ENCODE data around the gene MN1. TPM values are rescaled to one million over a fixed set of nuclear protein-coding genes. Genes with fewer than 3 reads are reported as not detected.

The MN1 gene
- total RNA-seq, 1 donor from 2014 or later: 0.23 TPM

DNA sequence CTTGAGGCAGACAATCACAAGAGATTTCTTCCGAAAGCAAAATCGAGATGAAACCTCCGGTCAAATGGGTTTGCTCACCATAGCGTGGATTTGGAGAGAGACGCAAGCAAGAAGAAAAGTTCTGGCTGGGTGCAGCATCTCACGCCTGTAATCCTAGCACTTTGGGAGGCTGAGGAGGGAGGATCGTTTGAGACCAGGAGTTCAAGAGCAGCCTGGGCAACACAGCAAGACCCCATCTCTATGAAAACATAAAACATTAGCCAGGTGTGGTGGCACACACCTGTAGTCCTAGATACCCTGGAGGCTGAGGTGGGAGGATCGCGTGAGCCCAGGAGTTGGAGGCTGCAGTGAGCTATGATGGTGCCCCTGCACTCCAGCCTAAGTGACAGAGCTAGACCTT lies 24.4 kb downstream of the MN1 start:
- Mint-ChIP-seq H3K4me3 (no peak overlapping the region), H3K27me3 (peaks cover 7% of the 10 kb centered on the region), H3K9me3 (no peaks in the 10 kb centered on the region), H3K27ac (no peak overlapping the region), H3K36me3 (ENCODE audit: low read depth) (no peaks in the 10 kb centered on the region), H3K4me1 (no peaks in the 10 kb centered on the region)
- intact Hi-C loops (cut with micrococcal nuclease): no loop called here
- no peak for DNase-seq

DNA sequence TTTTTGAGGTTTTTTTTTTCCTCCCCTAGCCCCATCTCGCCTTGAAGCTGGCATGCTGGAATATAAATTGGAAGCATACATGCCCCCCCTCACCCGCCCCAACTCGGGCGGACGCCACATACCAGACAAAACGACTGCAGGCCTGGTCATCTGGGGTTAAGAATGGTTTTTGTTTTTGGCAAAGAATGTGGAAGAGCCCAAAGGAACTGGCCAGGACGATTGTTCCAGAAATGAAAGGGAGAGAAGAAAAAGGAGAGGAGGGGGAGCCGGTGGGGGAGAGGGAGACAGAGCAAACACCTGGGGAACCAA lies 25.0 kb downstream of the MN1 start:
- H3K27ac Mint-ChIP-seq: no peak overlapping the region
- no peaks in the 10 kb centered on the region for H3K9me3 Mint-ChIP-seq
- no peaks in the 10 kb centered on the region for H3K36me3 Mint-ChIP-seq (ENCODE audit: low read depth)
- DNase-seq: no peak
- H3K4me1 Mint-ChIP-seq: no peaks in the 10 kb centered on the region
- H3K4me3 Mint-ChIP-seq: no peak overlapping the region
- intact Hi-C loops (cut with micrococcal nuclease): no loop called here
- peaks cover 7% of the 10 kb centered on the region for H3K27me3 Mint-ChIP-seq

DNA sequence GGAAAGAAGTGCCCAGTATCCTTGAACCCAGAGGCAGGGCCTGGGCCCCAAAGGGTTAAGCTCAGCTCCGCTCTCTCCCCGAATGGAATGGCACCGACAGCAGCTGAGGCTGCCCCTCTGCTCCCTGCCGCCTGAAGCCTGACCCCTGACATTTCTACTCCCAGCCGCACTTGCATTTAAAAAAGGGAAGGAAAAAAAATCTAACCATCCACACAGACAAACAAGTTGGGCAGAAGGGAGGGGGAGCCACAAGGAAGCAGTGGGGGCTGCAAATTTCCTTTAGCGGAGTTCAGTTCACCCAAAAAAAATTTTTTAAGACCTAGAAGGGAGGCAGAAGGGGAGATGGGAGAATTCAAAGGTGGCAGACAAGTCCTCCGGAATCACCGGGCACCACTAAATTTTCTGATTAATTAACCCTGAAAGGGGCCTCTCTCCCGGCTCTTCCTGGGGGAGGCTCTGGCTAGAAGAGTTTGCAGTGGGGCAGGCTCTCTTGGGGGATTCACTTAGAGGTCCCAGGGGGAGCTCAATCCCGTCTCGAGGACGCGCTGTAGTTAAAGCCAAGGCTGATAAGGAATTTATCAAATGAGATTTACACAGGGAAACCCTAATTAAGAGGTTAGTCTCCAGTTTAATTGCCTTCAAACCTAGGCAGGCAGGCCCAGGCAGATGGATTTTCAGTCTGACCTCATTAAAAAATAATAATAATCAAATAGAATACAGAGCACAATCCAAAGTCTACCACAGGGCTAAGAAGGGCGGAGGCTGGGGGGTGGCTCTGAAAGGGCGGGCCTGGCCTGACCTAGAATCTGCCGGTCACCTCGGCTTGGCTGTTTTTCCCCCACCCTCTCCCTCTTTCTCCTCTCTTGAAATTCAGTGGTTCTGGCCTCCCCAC lies 25.6 kb downstream of the MN1 start:
- Mint-ChIP-seq H3K4me3 (no peak overlapping the region), H3K36me3 (ENCODE audit: low read depth) (no peaks in the 10 kb centered on the region), H3K9me3 (no peaks in the 10 kb centered on the region), H3K27ac (no peak overlapping the region), H3K27me3 (peaks cover 7% of the 10 kb centered on the region), H3K4me1 (no peaks in the 10 kb centered on the region)
- DNase-seq: no peak
- intact Hi-C loops (cut with micrococcal nuclease): no loop called here

- Mint-ChIP-seq H3K27me3 (peaks cover 7% of the 10 kb centered on the region), H3K4me3 (no peak overlapping the region)
These were observed 26.4 kb downstream of the MN1 start for GRCh38 chr22:27775087-27775698.

GRCh38 chr22:27774200-27774599 lies 27.4 kb downstream of the MN1 start:
- Mint-ChIP-seq H3K27ac (no peak overlapping the region), H3K4me3 (no peak overlapping the region), H3K9me3 (no peaks in the 10 kb centered on the region), H3K27me3 (peaks cover 7% of the 10 kb centered on the region), H3K36me3 (ENCODE audit: low read depth) (no peaks in the 10 kb centered on the region), H3K4me1 (no peaks in the 10 kb centered on the region)
- intact Hi-C loops (cut with micrococcal nuclease): no loop called here
- DNase-seq: no peak

More at GRCh38 chr22:27775087-27775698, 26.4 kb downstream of the MN1 start:
- no peaks in the 10 kb centered on the region for H3K36me3 Mint-ChIP-seq (ENCODE audit: low read depth)
- no peaks in the 10 kb centered on the region for H3K4me1 Mint-ChIP-seq
- no peak for DNase-seq
- H3K9me3 Mint-ChIP-seq: no peaks in the 10 kb centered on the region
- no peak overlapping the region for H3K27ac Mint-ChIP-seq
- intact Hi-C loops (cut with micrococcal nuclease): no loop called here

GRCh38 chr22:27772984-27773498 lies 28.5 kb downstream of the MN1 start:
- no peak overlapping the region for H3K27ac Mint-ChIP-seq

DNA sequence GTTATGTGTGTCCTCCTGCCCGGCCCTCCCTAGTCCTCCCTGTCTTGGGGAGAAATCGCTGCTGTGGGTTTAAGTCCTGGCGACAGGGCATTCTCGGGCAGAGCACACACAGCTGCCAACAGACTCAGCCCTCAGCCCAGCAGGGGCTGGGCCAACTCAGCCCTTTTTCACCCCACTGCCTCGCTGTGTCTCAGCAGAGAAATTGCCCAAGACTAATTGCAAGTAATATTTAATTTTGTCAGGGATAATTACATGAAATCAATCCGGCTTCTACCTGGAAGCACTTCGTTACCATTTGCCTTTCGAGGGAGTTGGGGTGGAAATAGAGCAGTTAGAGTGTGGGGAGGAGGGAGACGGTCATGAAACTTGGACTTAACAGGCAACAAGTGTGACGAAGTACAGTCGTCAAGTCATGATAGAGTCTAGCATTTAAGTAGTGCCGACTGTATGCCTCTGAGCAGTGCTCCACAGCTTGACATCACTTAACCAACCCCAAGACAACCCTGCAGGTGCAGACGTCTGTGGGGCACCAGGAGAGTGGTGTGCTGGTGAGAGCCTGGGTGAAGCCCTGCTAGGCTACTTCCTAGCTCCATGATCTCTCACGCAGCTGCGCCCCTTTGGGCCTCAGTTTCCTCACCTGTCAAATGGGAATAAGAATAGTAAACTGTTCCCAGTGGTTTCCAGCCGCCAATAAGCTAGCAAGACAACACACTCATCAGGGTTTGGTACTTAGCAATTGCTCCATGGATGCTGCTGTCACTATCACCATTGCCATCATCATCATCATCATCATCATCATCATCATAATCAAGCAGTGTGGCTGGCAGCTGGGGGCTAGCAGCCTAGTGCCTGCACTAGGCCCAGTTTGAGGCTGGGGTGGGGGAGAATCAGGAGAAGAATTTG lies 29.2 kb downstream of the MN1 start:
- DNase-seq: no peak
- H3K4me3 Mint-ChIP-seq: no peak overlapping the region
- H3K9me3 Mint-ChIP-seq: no peaks in the 10 kb centered on the region
- no peaks in the 10 kb centered on the region for H3K4me1 Mint-ChIP-seq
- H3K36me3 Mint-ChIP-seq (ENCODE audit: low read depth): no peaks in the 10 kb centered on the region
- no peak overlapping the region for H3K27ac Mint-ChIP-seq
- H3K27me3 Mint-ChIP-seq: peaks cover 11% of the 10 kb centered on the region
- intact Hi-C loops (cut with micrococcal nuclease): no loop called here

More at GRCh38 chr22:27772984-27773498, 28.5 kb downstream of the MN1 start:
- no peaks in the 10 kb centered on the region for H3K36me3 Mint-ChIP-seq (ENCODE audit: low read depth)
- DNase-seq: no peak
- no peaks in the 10 kb centered on the region for H3K4me1 Mint-ChIP-seq
- H3K9me3 Mint-ChIP-seq: no peaks in the 10 kb centered on the region
- H3K4me3 Mint-ChIP-seq: no peak overlapping the region
- intact Hi-C loops (cut with micrococcal nuclease): no loop called here
- H3K27me3 Mint-ChIP-seq: peaks cover 7% of the 10 kb centered on the region

- H3K27ac Mint-ChIP-seq: no peak overlapping the region
- H3K4me3 Mint-ChIP-seq: no peak overlapping the region
- H3K36me3 Mint-ChIP-seq (ENCODE audit: low read depth): no peaks in the 10 kb centered on the region
- H3K9me3 Mint-ChIP-seq: no peaks in the 10 kb centered on the region
- no peaks in the 10 kb centered on the region for H3K4me1 Mint-ChIP-seq
- DNase-seq: no peak
- H3K27me3 Mint-ChIP-seq: peaks cover 10% of the 10 kb centered on the region
- intact Hi-C loops (cut with micrococcal nuclease): no loop called here
These were observed 29.9 kb downstream of the MN1 start for GRCh38 chr22:27771637-27772036.

DNA sequence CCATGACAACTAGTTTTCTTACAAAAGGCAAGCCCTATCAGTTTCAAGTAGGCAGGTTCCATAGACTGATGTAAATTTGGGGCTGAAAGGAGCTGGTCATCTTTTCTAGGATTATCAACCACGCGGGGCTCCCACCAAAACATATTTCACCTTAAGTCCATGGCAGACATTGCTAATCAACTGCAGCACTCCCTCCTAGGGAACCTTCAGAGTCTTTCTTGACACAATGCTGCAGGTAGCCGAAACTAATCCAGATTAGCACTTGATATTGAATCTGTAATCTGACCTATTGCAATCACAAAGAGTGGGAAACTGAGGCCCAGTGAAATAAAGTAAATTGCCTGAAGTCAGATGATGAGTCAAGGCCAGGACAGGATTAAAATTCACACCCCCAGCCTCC lies 32.5 kb downstream of the MN1 start:
- H3K4me1 Mint-ChIP-seq: no peaks in the 10 kb centered on the region
- H3K9me3 Mint-ChIP-seq: no peaks in the 10 kb centered on the region
- no peak overlapping the region for H3K4me3 Mint-ChIP-seq
- H3K36me3 Mint-ChIP-seq (ENCODE audit: low read depth): no peaks in the 10 kb centered on the region
- H3K27ac Mint-ChIP-seq: no peak overlapping the region
- peaks cover 4% of the 10 kb centered on the region for H3K27me3 Mint-ChIP-seq
- DNase-seq: no peak
- intact Hi-C loops (cut with micrococcal nuclease): no loop called here

- Mint-ChIP-seq H3K9me3 (no peaks in the 10 kb centered on the region), H3K4me3 (no peak overlapping the region), H3K27ac (no peak overlapping the region), H3K4me1 (no peaks in the 10 kb centered on the region), H3K27me3 (peaks cover 4% of the 10 kb centered on the region), H3K36me3 (ENCODE audit: low read depth) (no peaks in the 10 kb centered on the region)
- no peak for DNase-seq
- intact Hi-C loops (cut with micrococcal nuclease): no loop called here
These were observed 33.4 kb downstream of the MN1 start for GRCh38 chr22:27768027-27768653.

GRCh38 chr22:27766679-27767078 lies 34.9 kb downstream of the MN1 start:
- no peaks in the 10 kb centered on the region for H3K4me1 Mint-ChIP-seq
- no peak for DNase-seq
- H3K4me3 Mint-ChIP-seq: no peak overlapping the region
- no peaks in the 10 kb centered on the region for H3K9me3 Mint-ChIP-seq
- H3K27ac Mint-ChIP-seq: no peak overlapping the region
- intact Hi-C loops (cut with micrococcal nuclease): no loop called here
- peaks cover 4% of the 10 kb centered on the region for H3K27me3 Mint-ChIP-seq
- H3K36me3 Mint-ChIP-seq (ENCODE audit: low read depth): no peaks in the 10 kb centered on the region

DNA sequence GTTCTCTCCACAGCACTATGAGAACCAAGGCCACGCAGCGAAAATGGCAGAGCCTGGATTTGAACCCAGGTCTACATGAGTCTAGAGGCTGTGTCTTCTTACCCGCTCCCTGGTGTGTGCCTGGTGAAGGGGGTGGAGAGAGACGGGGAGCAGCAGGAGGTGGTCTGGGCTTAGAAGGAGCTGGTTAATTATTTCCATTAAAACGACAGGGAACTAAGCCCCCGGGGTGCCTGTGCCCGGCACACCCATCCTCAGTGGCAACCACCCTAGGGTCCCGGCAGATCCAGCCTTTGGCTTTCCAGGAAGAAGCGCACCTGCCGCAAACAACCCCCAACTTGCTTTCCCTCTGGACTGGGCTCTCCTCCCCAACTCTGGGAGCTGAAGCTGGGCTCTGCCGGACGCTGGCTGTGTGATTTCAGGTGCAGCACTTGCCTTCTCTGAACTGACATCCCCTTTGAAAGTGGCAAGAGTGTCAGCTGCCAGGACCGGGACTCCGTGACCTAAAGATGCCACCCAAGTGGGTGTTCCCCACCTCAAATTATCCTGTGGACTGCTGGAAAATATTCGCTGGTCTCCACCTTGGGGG lies 35.8 kb downstream of the MN1 start:
- Mint-ChIP-seq H3K27ac (no peak overlapping the region), H3K4me1 (no peaks in the 10 kb centered on the region), H3K9me3 (no peaks in the 10 kb centered on the region), H3K36me3 (ENCODE audit: low read depth) (no peaks in the 10 kb centered on the region), H3K4me3 (no peak overlapping the region), H3K27me3 (peaks cover 4% of the 10 kb centered on the region)
- DNase-seq: no peak
- intact Hi-C loops (cut with micrococcal nuclease): no loop called here

DNA sequence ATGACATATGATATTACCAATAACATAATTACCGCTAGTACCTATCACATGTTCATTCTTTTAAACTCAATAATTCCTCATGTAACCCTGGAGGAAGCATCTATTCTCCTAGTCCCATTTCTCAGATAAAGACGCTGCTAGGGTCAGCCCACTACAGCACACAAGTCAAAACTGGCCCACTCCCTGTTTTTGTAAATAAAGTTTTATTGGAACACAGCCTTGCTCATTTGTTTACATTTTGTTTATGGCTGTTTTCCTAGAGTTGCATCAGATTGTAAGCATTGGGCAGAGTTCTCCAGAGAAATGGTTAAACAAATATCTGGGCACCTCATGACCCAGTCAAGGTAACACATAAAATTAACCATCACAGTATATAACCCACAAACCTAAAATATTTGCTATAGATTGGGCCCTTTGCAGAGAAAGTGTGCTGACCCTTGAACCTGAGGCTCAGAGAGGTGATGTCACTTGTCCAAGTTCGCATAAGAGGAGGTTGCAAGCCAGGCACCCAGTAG lies 36.8 kb downstream of the MN1 start:
- no peak overlapping the region for H3K4me3 Mint-ChIP-seq
- no peak overlapping the region for H3K27ac Mint-ChIP-seq
- no peaks in the 10 kb centered on the region for H3K9me3 Mint-ChIP-seq
- no peak for DNase-seq
- H3K36me3 Mint-ChIP-seq (ENCODE audit: low read depth): no peaks in the 10 kb centered on the region
- H3K4me1 Mint-ChIP-seq: no peaks in the 10 kb centered on the region
- intact Hi-C loops (cut with micrococcal nuclease): no loop called here
- peaks cover 4% of the 10 kb centered on the region for H3K27me3 Mint-ChIP-seq
